ENCODE measurements around the gene TRMT44. TPM values are rescaled to one million over a fixed set of nuclear protein-coding genes. Genes with fewer than 3 reads are reported as not detected.

TRMT44 gene
- total RNA-seq, 2 donors from 2014 or later, result 35.2 to 63.9 TPM

DNA sequence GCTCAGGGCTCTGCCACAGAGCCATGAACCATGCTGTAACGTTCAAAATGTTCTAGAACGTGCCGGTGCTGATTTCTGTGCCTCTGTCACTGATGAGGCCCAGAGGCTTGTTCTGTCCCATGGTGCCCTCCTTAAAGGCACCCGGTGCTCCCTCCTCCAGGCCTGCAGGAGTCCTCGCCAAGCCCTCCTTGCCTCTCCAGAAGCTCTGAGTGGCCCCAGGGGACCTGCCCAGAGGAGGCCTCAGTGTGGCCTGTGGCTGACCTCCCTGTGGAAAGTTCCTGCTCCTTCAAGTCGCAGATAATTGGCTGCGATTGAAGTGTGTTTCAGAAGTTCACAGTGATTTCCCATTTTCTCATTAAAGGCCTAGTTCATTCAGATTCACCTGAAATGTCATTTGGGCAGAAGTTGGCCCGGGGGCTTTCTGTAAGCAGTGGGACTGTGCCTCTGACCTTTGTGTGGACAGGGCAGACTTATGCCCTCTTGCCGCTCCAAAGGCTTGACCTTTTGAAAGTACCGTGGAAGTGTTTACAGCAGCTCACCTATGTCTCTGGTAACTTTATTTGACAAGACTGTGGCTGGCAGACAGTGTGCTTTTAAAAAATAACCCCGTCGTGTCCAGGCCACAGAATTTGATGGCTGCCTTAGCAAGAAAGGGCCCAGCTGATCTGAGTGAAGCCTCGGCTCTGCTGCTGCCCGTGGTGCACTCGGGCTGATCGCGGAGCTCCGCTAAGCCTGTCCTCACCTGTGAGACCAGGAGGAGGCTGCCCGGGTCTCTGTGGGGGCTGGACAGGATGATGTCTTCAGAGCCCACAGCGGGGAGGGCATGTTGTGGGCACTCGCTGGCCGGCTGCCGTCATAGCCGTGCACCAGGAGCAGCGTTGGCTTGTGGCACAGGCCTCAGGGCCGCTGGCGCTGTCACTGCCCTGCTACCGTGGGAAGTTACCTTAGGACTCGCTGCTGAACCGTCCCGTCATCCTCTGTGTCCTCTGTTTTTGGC is 25.3 kb downstream of the TRMT44 start:
- no peak overlapping the region for H3K4me3 ChIP-seq
- H3K4me1 ChIP-seq (replicated peaks), result no peaks in the 10 kb centered on the region
- no peaks in the 10 kb centered on the region for H3K9me3 ChIP-seq
- H3K27ac ChIP-seq, result no peak overlapping the region
- TF ChIP-seq POLR2A (IDR thresholded peaks at IDR 0.05) (no peak), POLR2AphosphoS5 (IDR thresholded peaks at IDR 0.05) (no peak)
- TF ChIP-seq, protein P1, sequence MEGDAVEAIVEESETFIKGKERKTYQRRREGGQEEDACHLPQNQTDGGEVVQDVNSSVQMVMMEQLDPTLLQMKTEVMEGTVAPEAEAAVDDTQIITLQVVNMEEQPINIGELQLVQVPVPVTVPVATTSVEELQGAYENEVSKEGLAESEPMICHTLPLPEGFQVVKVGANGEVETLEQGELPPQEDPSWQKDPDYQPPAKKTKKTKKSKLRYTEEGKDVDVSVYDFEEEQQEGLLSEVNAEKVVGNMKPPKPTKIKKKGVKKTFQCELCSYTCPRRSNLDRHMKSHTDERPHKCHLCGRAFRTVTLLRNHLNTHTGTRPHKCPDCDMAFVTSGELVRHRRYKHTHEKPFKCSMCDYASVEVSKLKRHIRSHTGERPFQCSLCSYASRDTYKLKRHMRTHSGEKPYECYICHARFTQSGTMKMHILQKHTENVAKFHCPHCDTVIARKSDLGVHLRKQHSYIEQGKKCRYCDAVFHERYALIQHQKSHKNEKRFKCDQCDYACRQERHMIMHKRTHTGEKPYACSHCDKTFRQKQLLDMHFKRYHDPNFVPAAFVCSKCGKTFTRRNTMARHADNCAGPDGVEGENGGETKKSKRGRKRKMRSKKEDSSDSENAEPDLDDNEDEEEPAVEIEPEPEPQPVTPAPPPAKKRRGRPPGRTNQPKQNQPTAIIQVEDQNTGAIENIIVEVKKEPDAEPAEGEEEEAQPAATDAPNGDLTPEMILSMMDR (IDR thresholded peaks at IDR 0.05), result no peak
- no peaks in the 10 kb centered on the region for H3K36me3 ChIP-seq
- DNase-seq (ENCODE audit: low spot score), result no peak
- 87% methylated on average over 28 of the region's 31 CpGs for WGBS
- intact Hi-C loops (cut with DNase I), result no loop called here
- H3K27me3 ChIP-seq (replicated peaks; ENCODE audit: insufficient read depth), result no peaks in the 10 kb centered on the region

DNA sequence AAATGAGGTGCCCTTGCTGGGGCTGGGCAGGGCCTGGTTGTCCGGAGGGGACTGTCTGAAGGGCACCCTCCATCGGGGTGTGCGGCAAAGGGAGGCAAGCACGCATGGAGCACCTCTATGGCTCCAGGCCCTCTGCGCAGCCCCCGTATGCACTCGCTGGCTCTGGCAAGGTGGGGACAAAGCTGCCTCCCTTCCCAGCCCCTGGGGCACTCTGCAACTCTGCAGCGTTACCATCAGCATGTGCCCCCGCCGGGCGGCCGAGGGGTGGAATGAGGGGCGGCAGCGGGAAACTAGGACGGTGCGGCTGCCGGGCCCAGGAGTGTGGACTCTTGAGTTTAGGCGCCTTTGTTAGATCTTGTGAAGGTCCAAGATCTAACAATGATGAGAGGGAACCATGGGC is 26.4 kb downstream of the TRMT44 start:
- WGBS, result 96% methylated on average over 18 of the region's 18 CpGs
- H3K4me1 ChIP-seq (replicated peaks), result no peaks in the 10 kb centered on the region
- H3K9me3 ChIP-seq, result no peaks in the 10 kb centered on the region
- TF ChIP-seq POLR2A (IDR thresholded peaks at IDR 0.05), result no peak
- TF ChIP-seq, protein P1 (IDR thresholded peaks at IDR 0.05), result no peak
- TF ChIP-seq POLR2AphosphoS5 (IDR thresholded peaks at IDR 0.05), result no peak
- DNase-seq (ENCODE audit: low spot score), result no peak
- H3K4me3 ChIP-seq, result no peak overlapping the region
- H3K36me3 ChIP-seq, result no peaks in the 10 kb centered on the region
- no peak overlapping the region for H3K27ac ChIP-seq
- H3K27me3 ChIP-seq (replicated peaks; ENCODE audit: insufficient read depth), result no peaks in the 10 kb centered on the region
- intact Hi-C loops (cut with DNase I), result no loop called here

DNA sequence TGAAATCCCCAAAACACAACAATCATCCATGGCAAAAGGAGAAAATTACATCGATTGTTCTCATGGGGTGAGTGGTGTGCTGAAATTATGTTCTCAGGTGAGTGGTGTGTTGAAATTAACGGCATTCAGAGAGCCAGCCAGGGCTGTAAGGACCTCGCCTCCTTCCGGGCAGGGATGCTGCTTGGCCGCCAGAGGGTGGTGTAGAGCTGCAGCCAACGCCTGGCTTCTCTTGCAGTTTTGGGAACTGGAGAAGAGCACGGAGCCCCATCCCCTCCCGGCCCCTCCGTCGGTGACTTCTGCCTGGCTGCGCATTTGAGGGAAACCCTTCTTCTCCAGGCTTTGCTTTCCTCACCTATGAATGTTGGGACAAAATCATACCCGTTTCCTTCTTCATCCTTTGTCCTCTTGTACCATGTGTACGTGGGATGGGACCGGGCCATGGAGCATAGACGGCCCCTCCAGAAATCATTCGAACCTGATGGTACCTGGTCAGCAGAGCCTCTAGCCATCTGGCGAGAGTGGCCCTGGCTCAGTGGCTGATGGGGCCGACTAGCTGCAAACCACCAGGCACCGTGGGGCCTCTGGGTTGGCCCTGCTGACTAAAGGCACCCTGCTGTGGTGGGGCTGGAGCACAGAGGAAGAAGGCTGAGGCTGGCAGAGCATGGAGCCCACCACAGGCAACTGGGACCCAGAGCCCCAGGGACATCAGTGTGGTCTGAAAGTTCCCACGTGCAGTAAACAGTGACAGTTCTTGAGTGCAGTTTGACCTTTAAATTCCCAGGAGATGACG is 28.4 kb downstream of the TRMT44 start:
- H3K4me1 ChIP-seq (replicated peaks), result no peaks in the 10 kb centered on the region
- whole genome bisulfite sequencing, result 45% methylated on average over 21 of the region's 21 CpGs
- intact Hi-C loops (cut with DNase I), result loop anchor here (2.0 kb wide), 1 partner anchor 124 kb away; the partner anchor contains the start of gene CPZ
- TF ChIP-seq, protein P1 (IDR thresholded peaks at IDR 0.05), result peak; percentile 86 to 89 (median 89)
- TF ChIP-seq POLR2AphosphoS5 (IDR thresholded peaks at IDR 0.05) (peak; percentile 8), POLR2A (IDR thresholded peaks at IDR 0.05) (no peak)
- no peaks in the 10 kb centered on the region for H3K36me3 ChIP-seq
- no peaks in the 10 kb centered on the region for H3K9me3 ChIP-seq
- no peak overlapping the region for H3K4me3 ChIP-seq
- H3K27me3 ChIP-seq (replicated peaks; ENCODE audit: insufficient read depth), result no peaks in the 10 kb centered on the region
- H3K27ac ChIP-seq, result no peak overlapping the region
- peak; percentile 50 for DNase-seq (ENCODE audit: low spot score)

DNA sequence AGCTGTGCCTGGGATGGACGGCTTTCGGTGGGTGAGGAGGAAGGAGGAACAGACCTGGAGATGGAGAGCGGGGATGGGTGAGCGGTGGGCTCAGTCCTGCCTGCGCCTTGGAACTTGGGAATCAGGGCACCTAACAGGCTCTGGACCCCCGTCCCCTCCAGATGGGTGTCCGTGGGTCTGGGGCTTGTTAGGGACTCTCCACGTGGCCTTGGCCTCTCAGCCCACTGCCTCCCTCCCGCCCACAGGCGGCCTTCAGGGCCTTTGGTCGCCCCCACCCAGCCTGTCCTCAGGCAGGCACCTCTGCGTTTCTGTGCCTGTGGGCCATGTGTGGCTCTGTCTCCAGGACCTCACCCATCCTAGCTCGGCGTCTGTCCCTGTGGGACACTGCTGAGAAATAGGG is 29.0 kb downstream of the TRMT44 start:
- H3K27ac ChIP-seq, result no peak overlapping the region

DNA sequence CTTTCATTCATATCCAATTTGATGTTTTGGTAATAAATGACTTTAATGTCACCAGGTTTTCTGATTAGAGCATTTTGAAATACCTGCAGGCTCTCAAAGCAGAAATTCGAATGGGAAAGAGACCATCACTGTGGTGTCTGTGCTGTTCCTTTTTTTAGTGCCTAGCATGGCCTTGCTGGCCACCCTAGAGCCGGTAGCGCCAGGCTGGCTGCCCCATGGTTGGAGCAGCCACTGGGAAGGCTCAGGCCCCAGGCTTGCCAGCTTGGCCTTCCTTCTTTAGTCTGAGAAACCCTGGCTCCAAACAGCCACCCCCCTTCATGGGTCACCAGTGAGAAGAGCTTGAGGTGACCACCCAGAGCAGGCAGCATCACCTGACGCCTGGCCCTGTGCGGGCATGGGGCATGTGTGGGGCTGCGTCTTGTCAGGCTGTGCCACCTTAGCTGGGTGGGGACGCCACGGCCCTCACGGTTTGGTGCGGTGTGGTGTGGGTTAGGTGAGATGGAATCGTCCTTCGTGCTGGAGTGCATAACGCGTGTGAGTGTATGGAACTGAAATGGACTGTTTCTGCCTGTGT is 30.0 kb downstream of the TRMT44 start:
- Histone ChIP-seq H3K4me1 (replicated peaks) (no peaks in the 10 kb centered on the region), H3K36me3 (peaks cover 0 to 1% of the 10 kb centered on the region in 2 donors), H3K4me3 (no peak overlapping the region), H3K27ac (no peak overlapping the region), H3K9me3 (no peaks in the 10 kb centered on the region), H3K27me3 (replicated peaks; ENCODE audit: insufficient read depth) (no peaks in the 10 kb centered on the region)
- TF ChIP-seq, protein P1 (IDR thresholded peaks at IDR 0.05), result no peak
- TF ChIP-seq POLR2AphosphoS5 (IDR thresholded peaks at IDR 0.05) (no peak), POLR2A (IDR thresholded peaks at IDR 0.05) (no peak)
- DNase-seq (ENCODE audit: low spot score), result no peak
- intact Hi-C loops (cut with DNase I), result loop anchor here (5.0 kb wide), 2 partner anchors 37 to 77 kb away; no protein-coding TSS in a partner anchor
- 96% methylated on average over 14 of the region's 14 CpGs for WGBS

More for the DNA sequence above, 29.0 kb downstream of the TRMT44 start:
- DNase-seq (ENCODE audit: low spot score), result no peak
- 95% methylated on average over 13 of the region's 14 CpGs for WGBS
- no peak overlapping the region for H3K4me3 ChIP-seq
- H3K36me3 ChIP-seq, result no peaks in the 10 kb centered on the region
- H3K9me3 ChIP-seq, result no peaks in the 10 kb centered on the region
- no peaks in the 10 kb centered on the region for H3K4me1 ChIP-seq (replicated peaks)
- H3K27me3 ChIP-seq (replicated peaks; ENCODE audit: insufficient read depth), result no peaks in the 10 kb centered on the region
- no peak for TF ChIP-seq POLR2A (IDR thresholded peaks at IDR 0.05)
- TF ChIP-seq POLR2AphosphoS5 (IDR thresholded peaks at IDR 0.05), result no peak
- intact Hi-C loops (cut with DNase I), result loop anchor here (2.0 kb wide), 1 partner anchor 123 kb away; the partner anchor contains the start of gene CPZ

Measured in prostate gland (tissue), 2 donors.